Stimulated activated CD8-positive, alpha-beta memory T cell treated with anti-CD3 and anti-CD28 coated beads, Interleukin-15, amount 100 ng/mL, for 24 hours (primary cell): ENCODE measurements around the gene SCUBE1.
A peak's percentile ranks its signal among the peaks of the same experiment; 100 is the strongest.

Source experiments
- DNase-seq: peaks from one replicate; pipeline ENCODE4 v3.0.0-alpha.2; 2020; ENCODE audit warnings: low read depth

The SCUBE1 gene

DNA sequence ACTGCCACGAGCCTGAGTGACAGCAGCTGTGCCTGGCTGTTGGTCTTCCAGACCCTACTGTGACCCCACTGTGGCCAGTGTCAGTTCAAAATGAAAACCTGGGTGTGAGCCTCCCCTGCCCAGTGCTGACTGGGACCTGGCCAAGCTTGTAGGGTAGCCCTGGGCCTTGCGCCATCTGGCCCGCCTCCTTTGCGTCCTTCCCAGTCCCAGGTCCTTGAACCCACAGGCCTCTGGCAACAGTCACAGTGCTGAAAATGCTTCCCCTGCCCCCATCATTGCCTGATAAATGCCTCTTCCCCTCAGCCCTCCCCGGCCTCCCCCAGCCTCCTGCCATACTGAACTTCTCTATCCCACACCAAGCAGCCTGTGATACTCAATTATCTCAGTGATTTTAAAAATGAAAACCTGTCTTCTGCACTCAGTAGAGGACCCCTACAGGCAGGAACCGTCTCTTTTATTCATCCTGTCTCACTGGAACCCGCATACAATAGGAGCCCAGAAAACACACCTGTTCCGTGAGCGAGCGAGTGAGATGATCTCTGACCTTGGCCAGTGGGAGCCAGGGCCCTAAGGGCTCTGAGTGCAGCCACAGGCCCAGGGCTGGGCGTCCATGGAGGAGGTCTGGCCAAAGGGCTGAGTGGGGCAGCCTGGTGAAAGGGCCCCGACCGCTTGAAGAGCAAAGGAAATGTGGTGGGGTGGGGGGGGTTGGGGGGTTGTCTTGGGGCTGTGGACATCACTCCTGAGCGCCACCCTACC, 106.6 kb downstream of the SCUBE1 start:
- DNase-seq: no peak

DNA sequence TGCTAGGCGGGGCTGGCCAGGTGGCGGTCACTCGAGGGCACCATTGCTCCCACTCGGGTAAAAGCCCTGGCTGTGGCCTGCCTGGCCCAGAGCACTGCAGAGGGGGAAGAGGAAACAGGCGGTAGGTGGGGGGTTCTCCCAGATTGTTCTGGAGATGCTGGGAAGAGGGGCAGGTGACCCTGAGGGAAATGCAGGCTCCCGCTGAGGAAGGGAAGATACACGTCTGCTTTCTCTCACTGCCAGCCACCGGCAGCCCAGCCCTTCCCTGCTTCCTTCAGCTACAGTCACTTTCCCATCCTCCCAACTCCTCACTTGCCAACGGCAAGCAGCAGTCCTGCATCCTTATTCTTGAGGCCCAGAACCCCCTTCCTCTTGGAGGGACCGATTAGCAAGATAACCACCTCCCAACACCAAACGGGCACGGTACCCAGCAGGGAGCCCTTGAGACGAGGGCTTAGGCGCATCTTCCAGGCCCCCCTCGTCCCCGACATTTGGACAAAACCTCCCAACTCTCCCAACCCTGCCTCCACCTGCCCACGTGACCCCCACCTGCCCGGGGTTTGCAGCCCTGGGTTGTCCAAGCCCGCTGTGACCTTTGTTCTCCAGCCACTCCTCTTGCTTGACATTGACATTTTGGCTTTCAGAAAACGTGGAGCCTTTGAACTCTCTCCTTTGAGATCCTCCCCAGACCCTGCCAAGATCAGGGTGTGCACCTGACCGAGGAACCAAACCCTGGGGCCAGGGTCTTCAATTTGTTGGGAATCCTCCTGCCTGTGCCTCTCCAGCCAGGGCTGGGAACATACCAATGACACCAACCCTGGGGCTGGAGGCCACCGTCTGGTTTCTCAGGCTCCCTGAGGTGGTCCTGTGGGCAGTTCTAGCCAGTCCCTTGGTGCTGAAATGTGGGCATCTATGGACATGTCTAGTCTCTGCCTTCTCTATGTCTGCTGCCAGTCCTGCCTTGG, 107.4 kb downstream of the SCUBE1 start:
- no peak for DNase-seq

DNA sequence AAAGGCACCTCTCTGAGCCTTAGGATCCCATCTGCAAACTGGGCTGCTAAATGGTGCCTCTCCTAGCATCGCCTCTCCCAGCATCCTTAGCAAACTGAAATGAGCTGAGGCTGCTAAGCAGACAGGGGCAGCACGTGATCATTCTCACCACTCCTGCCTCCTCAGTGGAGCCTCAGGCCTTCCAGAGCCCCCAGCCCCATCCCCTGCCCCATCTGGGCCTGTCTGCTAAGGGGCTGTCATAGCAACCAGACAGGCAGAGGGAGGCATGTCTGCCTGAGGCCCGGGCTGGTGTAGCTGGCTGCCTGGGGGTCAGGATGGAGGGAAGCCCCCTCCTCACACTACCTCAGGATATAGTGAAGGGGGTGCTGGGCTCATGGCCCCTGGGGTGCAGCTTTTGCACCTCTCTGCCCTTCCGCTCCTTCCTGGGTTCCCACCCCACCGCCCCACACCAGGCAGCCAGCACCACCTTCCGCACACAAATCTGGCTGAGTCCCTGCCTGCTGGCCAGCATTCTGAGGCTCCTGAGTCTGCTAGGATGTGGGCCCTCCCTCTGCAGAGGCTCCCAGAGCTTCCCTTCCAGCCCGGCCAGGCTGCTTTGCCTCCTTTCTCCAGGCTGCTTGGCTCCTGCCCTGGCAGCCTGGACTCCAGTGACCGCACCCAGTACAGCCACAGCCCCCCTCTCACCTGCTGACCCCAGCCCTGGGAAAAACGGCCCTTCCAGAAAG, 108.7 kb downstream of the SCUBE1 start:
- no peak for DNase-seq

DNA sequence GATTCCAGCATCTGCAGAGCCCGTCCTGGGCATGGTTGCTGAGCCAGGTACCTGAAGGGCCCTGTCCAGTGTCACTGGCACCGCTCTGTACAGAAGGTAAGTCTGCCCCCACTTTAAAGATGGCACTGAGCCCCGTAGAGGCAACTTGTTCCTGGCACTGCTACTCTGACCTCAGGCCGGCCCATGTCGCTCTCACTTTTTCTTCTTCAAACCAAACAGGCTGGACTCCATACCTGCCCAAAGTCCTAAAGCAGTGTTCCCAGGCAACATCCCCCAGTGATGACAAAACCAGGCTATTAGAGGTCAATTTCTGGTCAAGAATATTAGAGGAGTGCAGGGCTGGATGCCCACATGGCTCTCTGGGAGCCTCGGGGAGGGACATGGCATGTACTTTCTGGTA, 109.6 kb downstream of the SCUBE1 start:
- no peak for DNase-seq

DNA sequence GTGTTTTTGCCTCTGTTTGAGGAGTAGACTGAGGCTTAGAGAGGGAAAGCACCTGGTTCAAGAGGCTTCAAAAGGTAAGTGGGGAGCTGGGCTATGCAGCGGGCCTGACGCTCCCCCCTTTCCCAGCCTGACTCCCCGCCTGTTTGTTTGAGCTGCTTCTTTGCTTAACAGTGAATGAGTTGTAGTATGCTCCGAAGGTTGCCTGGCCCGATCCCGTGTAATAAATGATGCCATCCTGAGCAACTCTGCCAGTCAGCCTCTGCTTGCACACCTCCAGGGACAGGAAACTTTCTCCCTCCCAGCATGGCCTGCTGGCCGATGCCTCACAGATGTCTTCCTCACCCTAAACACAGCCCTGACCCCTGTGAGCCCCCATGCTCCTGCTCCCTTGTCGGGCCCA, 110.7 kb downstream of the SCUBE1 start:
- no peak for DNase-seq

DNA sequence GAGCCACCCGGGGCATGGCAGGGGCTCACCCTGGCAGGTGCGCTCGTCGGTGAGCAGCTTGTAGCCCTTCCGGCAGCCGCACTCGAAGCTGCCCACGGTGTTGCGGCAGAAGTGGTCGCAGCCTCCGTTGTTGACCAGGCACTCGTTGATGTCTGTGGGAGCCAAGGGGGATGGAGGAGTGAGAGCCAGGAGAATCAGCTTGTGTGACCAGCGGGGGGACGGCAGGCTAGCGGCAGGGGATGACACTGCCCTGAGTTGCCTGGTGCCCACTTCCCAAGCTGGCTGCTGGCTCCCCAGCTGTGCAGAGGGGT, 111.5 kb downstream of the SCUBE1 start:
- no peak for DNase-seq

DNA sequence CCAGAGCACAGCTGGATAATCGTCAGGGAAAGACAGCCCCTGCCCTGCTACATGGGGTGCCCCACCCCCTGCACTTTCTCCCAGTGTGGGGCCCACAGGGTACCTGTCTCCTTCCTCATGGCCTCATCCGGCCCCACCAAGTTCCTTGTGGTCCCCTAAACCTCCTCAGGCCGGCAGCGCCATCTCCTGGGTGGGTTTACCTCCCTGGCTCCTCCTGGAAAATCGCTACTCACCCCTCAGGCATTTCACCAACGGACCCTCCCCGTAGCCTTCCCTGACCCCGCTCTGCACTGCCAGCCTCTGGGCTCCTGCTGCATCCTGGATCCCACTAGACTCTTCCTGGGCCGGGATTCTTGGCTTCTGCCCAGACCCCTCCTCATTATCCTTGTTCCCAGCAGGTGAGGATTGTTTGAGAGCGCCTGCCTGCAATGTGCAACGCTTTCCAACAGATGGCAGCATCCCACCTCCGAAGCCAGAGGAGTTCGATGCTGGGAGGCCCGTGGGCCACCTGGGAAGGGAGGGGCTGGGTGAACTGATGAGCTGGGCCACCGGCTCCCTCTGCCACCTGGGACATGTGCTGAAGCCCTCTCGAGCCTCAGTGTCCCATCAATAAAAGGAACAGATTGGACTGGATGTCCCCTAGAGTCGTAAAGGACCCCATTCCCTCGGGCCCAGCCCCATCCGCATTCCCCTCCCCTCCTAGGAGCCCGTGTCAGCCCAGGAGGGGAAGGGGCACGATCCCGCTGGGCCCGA, 112.0 kb downstream of the SCUBE1 start:
- peak; percentile 34 for DNase-seq

DNA sequence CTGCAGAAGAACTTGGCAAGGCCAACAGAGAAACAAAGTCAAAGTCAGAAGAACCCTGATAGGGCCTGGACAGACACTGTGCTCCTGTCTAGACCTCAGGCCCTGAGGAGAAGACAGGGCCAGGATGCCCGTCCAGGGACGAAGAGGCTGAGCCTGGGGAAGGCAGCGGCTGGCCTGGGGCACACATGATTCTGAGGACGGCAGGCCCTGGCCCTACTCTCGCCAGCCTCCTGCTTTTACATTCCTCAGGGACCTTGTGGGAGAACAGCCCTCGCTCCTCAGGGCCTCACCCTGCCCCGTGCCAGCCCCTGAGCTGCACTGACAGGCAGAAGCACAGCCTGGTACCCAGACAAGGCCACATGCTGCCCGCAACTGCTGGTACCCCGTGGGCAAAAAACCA, 112.6 kb downstream of the SCUBE1 start:
- no peak for DNase-seq

DNA sequence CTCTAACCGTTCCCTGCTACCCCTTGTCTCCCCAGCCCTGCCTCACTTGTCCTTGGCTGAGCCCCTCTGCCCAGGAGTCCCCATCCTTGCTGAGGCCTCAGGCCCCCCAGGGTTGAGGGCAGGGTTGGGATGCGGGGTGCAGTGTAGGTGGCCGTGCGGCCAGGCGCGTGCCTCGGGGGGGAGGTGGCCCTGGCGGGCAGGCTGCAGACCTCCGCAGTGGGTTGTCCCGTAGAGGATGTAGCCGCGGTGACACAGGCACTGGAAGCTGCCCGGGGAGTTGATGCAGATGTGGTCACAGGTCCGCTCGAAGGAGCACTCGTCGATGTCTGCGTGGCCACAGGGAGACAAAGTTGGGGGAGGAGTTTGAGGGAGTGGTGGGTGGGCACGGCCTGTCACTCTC, 114.3 kb downstream of the SCUBE1 start:
- no peak for DNase-seq

DNA sequence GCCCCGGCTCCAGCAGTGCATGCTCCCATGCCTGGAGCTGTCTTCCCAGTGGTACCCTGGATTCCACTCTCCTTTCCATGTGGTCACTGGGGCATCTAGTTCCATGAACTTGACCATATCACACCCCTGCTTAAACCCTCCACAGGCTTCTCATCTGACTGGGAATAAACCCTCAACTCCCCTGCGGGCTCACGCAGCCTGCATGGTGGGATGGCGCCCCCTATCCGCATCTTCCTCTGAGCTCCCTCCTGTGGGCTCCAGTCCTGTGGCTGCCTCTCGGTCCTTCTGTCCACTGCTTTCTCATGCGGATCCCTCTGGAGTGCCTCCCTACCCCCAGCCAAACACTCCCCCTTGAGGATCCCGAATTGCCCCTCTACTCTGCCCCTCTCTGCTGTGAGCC, 114.8 kb downstream of the SCUBE1 start:
- DNase-seq: no peak

DNA sequence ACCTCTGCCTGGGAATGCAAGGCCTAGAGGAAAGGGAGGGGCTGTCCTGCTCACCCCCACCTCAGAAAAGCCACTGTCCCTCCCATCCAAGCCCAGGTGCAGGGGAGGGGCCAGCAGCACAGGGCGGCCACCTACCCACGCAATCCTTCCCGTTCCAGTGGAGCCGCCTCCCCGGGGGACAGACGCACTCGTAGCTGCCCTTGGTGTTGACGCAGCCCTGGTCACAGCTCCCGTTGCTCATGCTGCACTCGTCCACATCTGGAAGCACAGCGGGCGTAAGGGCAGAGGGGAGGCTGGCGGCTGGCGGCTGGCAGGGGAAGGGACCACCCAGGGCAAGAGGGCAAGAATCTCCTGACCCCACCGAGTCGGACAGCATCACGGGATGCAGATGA, 115.9 kb downstream of the SCUBE1 start:
- DNase-seq: no peak

DNA sequence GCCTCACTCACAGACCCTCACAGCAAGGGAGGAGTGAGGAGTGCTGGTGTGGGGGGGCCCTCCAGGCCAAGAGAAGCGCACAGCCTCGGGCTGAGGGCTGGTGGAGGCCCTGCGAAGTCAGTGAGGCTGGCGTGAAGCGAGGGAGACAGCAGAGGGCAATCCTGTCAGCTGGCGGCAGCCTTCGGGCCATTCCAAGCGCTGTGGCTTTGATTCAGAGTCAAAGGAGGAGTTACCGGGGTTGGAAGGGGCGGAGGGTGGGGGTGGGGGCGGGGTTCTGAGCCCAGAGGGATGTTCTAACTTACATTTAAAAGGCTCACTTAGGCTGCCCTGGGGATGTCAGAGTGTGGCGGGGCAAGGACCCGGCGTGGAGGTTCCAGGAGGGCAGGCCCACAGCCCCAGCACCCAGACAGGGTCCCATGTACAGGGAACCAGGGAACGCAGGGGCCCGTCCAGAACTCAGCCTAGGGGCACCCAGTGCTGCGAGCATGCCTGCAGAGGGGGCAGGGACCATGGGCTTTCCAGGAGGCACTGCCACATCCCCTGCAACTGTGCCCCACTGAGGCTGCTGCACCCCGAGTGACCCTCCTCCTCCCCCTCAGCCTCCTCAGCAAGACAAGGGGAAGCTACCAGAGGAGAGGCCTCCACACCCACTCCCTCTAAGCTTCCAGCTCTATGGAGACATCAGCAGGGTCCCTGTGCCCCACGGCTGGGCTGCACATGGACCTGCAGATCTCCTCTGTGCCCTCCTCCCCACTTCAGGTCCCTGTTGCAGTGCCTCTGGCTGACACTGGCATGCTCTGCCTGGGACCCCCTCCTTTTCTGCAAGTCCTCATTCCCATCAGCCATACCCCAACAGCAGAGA, 116.6 kb downstream of the SCUBE1 start:
- no peak for DNase-seq

DNA sequence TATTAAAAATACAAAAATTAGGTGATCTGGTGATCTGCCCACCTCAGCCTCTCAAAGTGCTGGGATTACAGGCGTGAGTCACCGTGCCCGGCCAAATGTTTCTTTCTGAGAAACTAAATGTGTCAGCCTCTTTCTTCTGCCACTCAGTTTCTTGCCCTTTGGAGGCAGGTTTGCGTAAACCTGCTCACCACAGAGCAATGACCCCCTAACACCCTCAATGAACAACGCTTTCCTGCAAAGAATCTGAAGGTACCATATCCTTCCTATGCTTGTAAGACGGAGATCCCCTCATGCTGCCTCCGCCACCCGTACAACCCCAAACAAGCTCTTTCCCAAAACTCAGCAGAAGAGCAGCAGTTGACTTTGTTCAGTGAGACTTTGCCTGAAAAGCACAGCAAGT, 117.6 kb downstream of the SCUBE1 start:
- no peak for DNase-seq

DNA sequence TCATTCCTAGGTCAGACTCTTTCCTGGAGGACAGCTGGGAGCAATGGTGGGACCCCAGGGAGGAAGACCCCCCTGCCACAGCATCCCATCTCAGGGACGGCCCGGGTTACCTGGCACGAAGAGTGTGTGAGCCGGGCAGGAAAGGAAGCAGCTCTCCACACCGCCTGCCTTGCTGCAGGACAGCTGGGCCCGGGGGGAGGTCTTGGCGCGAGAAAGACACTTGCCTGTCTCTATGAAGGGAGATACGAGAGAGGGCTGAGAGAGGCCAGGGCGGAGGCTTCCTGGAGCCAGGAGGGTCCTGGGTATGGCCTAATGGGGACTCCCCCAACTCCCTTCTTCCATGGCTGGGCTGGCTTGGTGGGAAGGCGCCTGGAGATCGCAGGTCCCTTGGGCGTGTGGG, 120.2 kb downstream of the SCUBE1 start:
- no peak for DNase-seq

DNA sequence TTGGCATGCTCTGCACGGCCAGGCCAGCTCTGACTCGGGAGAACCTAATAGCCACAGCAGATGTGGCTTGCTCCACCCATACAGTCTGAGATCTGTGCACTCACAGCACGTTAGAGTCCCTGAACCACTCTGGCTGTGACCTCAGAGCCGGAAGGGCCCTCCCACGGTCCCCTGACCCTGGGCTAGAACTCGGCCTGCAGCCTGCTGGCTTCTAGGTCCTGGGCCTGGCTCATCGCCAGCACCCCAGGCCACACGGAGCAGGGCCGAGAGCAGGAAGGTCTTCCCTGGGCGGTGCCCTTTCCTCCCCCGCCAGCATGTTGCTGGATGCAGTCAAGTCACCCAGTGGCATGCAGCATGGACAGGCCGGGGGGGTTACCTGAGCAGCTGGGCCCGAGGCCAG, 120.9 kb downstream of the SCUBE1 start:
- no peak for DNase-seq

DNA sequence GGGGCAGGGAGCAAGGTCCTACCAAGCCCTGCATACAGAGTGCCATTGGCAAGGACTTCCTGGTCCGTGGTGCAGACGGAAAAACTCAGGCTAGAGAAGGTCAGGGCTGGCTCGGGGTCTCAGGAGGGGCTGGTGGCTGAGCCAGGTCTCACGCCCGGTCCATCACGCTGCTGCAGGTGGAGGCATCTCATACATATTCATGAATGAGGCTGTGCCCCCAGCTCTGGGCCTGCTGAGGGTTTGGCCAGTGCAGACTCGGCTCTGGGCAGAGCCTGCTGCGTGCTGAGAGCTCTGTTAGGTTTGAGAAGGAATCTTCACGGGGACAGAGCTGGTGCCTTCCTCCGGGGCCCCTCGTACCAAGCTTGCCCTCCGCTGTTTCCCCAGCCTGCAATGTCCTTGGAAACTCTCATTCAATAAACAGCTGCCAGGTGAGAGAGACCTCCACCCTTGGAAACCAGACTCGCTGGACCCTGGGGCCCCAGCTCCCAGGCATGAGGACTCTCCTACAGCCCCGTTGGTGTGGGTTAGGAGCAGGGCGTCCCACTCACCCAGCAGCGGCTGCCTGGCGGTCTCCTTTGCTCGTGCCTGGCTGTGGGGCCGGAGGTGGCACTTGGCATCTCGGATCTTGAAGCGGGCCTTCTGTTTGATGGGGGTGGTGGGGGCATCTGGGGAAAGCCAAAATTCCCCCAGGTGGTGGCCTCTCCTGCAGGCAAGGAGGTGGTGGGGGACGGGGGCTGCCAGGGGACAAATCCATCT, 122.4 kb downstream of the SCUBE1 start:
- DNase-seq: no peak

DNA sequence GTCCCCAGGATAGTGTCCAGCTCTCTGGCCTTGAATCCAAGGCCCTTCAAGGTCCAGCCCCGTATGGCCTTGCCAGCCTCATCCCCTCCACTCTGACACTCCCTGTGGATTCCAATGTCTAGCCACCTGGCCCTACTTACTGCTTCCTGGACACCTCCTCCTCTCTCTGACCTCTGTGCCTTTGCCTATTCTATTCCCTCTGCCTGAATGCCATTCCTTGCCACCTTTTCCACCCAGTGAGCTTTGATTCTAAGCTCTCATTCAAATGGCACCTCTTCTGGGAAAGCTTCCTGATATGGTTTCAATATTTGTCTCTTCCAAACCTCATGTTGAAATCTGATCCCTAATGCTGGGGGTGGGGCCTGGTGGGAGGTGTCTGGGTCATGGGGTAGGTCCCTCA, 124.4 kb downstream of the SCUBE1 start:
- no peak for DNase-seq

DNA sequence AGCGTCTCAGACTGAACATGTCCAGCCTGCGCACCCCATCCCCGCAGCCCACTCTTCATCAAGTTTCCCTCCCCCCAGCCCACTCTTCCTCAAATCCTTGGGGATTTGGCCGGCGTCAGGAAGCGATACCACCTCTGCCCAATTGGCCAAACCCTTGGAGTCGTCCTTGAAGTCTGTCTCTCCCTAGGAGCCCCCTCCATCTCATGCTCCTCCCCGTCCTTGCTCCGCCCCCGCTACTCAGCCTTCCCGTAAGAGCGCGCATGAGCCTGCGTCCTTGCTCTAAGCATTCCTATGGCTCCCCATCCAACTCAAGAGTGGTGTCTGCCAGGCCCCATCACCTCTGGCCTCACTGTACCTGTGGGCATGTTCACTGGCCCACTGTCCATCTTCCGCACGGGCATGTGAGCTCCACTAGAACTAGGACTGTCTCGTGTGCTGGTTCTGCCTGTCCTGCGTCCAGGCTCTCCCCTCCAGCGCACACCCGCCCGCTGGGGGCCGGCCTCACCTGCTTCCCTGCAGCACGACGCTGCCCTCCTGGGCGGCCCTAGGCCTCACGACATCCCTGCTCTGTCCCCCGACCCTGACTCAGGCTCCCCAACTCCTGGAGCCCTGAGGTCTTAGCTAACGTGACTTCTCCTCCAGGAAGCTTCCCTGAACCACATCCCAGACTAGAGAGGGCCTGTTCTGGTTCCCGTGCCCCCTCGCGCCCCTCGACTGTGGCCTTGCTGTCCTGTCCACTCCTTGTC, 125.7 kb downstream of the SCUBE1 start:
- DNase-seq: no peak

DNA sequence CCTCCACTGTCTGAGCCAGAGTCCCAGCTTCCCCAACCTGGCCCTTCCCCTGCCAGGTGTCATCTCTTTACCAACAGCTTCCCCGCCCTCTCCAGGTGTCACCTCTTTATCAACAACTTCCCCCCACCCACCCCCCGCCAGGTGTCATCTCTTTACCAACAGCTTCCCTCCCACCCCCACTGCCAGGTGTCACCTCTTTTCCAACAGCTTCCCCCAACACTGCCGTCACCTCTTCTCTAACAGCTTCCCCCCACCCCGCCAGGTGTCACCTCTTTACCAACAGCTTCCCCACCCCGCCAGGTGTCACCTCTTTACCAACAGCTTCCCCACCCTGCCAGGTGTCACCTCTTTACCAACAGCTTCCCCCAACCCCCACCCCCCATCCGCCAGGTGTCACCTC, 126.4 kb downstream of the SCUBE1 start:
- no peak for DNase-seq

DNA sequence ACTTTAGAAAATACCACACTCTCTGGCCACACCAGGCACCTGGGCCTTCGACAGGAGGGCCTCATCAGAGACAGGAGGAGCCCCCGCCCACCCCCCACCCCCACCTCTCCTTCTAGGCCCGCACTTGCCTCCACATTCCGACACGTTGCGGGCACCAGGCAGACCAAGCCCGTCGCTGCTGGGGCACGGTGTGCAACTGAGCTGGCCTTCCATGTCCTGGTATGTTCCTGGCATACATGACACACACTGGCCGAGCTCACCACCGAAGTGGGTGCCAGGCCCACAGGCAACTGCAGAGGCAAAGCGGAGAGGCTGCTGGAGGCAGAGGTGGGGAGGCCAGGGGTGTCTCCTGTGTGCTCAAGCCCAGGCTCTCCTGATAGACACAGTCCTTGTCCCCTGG, 129.2 kb downstream of the SCUBE1 start:
- DNase-seq: no peak
